ENCODE measurements around the gene ZNF652. TPM values are rescaled to one million over a fixed set of nuclear protein-coding genes. Genes with fewer than 3 reads are reported as not detected.
"Not testable (repeated sequence)": the region's sequence is repeated elsewhere in the genome, so short reads cannot be mapped to it uniquely, and the experiment has no call there.

Gene ZNF652
- total RNA-seq, 2 donors from 2014 or later, result 53.5 to 56.9 TPM

GRCh38 chr17:49379926-49380325 lies 17.9 kb upstream of the ZNF652 start:
- no peaks in the 10 kb centered on the region for H3K9me3 ChIP-seq (ENCODE audit: control insufficient read depth, low read length, poor library complexity, severe bottlenecking)
- Mint-ChIP-seq H3K36me3 (ENCODE audit: low read depth) (peaks cover 6% of the 10 kb centered on the region), H3K27ac (no peak overlapping the region), H3K4me1 (peaks cover 17% of the 10 kb centered on the region), H3K4me3 (no peak overlapping the region), H3K27me3 (no peaks in the 10 kb centered on the region)
- no peak for DNase-seq
- no peak for ATAC-seq

GRCh38 chr17:49378311-49378710 lies 16.3 kb upstream of the ZNF652 start:
- ATAC-seq (no peak), DNase-seq (no peak)
- Mint-ChIP-seq H3K4me3 (no peak overlapping the region), H3K36me3 (ENCODE audit: low read depth) (peaks cover 6% of the 10 kb centered on the region), H3K27me3 (no peaks in the 10 kb centered on the region), H3K4me1 (peaks cover 15% of the 10 kb centered on the region), H3K27ac (no peak overlapping the region)
- no peaks in the 10 kb centered on the region for H3K9me3 ChIP-seq (ENCODE audit: control insufficient read depth, low read length, poor library complexity, severe bottlenecking)

- Mint-ChIP-seq H3K4me1 (peaks cover 9% of the 10 kb centered on the region), H3K27ac (no peak overlapping the region), H3K27me3 (no peaks in the 10 kb centered on the region), H3K36me3 (ENCODE audit: low read depth) (peaks cover 6% of the 10 kb centered on the region), H3K4me3 (no peak overlapping the region)
- H3K9me3 ChIP-seq (ENCODE audit: control insufficient read depth, low read length, poor library complexity, severe bottlenecking), result no peaks in the 10 kb centered on the region
- DNase-seq, result no peak
- no peak for ATAC-seq
These were observed 13.5 kb upstream of the ZNF652 start for GRCh38 chr17:49375544-49375943.

- H3K9me3 ChIP-seq (ENCODE audit: control insufficient read depth, low read length, poor library complexity, severe bottlenecking), result no peaks in the 10 kb centered on the region
- Mint-ChIP-seq H3K27ac (no peak overlapping the region), H3K27me3 (no peaks in the 10 kb centered on the region), H3K4me1 (peaks cover 12% of the 10 kb centered on the region), H3K36me3 (ENCODE audit: low read depth) (no peaks in the 10 kb centered on the region), H3K4me3 (no peak overlapping the region)
- ATAC-seq, result no peak
- DNase-seq, result no peak
These were observed 11.1 kb upstream of the ZNF652 start for GRCh38 chr17:49373115-49373514.

- no peaks in the 10 kb centered on the region for H3K9me3 ChIP-seq (ENCODE audit: control insufficient read depth, low read length, poor library complexity, severe bottlenecking)
- ATAC-seq, result no peak
- no peaks in the 10 kb centered on the region for H3K36me3 Mint-ChIP-seq (ENCODE audit: low read depth)
- H3K27ac Mint-ChIP-seq, result no peak overlapping the region
- no peak for DNase-seq
- H3K4me1 Mint-ChIP-seq, result peaks cover 13% of the 10 kb centered on the region
- H3K27me3 Mint-ChIP-seq, result no peaks in the 10 kb centered on the region
- H3K4me3 Mint-ChIP-seq, result no peak overlapping the region
These were observed 10.4 kb upstream of the ZNF652 start for GRCh38 chr17:49372425-49372824.

GRCh38 chr17:49370971-49371834 lies 9.2 kb upstream of the ZNF652 start:
- peaks cover 9% of the 10 kb centered on the region for H3K4me1 Mint-ChIP-seq
- H3K27ac Mint-ChIP-seq, result no peak overlapping the region
- H3K27me3 Mint-ChIP-seq, result no peaks in the 10 kb centered on the region
- ATAC-seq (no peak), DNase-seq (no peak)
- H3K9me3 ChIP-seq (ENCODE audit: control insufficient read depth, low read length, poor library complexity, severe bottlenecking), result no peaks in the 10 kb centered on the region
- no peaks in the 10 kb centered on the region for H3K36me3 Mint-ChIP-seq (ENCODE audit: low read depth)
- no peak overlapping the region for H3K4me3 Mint-ChIP-seq

GRCh38 chr17:49369760-49370159 lies 7.7 kb upstream of the ZNF652 start:
- Mint-ChIP-seq H3K4me1 (peaks cover 15% of the 10 kb centered on the region), H3K36me3 (ENCODE audit: low read depth) (no peaks in the 10 kb centered on the region), H3K4me3 (no peak overlapping the region), H3K27me3 (no peaks in the 10 kb centered on the region), H3K27ac (no peak overlapping the region)
- H3K9me3 ChIP-seq (ENCODE audit: control insufficient read depth, low read length, poor library complexity, severe bottlenecking), result no peaks in the 10 kb centered on the region
- ATAC-seq (no peak), DNase-seq (no peak)

GRCh38 chr17:49369089-49369488 lies 7.0 kb upstream of the ZNF652 start:
- no peak for ATAC-seq
- Mint-ChIP-seq H3K4me1 (peaks cover 15% of the 10 kb centered on the region), H3K27me3 (no peaks in the 10 kb centered on the region), H3K4me3 (no peak overlapping the region), H3K36me3 (ENCODE audit: low read depth) (no peaks in the 10 kb centered on the region), H3K27ac (no peak overlapping the region)
- DNase-seq, result no peak
- H3K9me3 ChIP-seq (ENCODE audit: control insufficient read depth, low read length, poor library complexity, severe bottlenecking), result no peaks in the 10 kb centered on the region

- H3K27me3 Mint-ChIP-seq, result no peaks in the 10 kb centered on the region
- H3K27ac Mint-ChIP-seq, result peak overlapping the region; percentile 88
- H3K36me3 Mint-ChIP-seq (ENCODE audit: low read depth), result peaks cover 4% of the 10 kb centered on the region
- H3K4me1 Mint-ChIP-seq, result peaks cover 24% of the 10 kb centered on the region
- H3K9me3 ChIP-seq (ENCODE audit: control insufficient read depth, low read length, poor library complexity, severe bottlenecking), result no peaks in the 10 kb centered on the region
- H3K4me3 Mint-ChIP-seq, result peak overlapping the region; percentile 81
- DNase-seq, result no peak
- no peak for ATAC-seq
These were observed 3.6 kb upstream of the ZNF652 start for GRCh38 chr17:49365667-49366066.

GRCh38 chr17:49365126-49365525 lies 3.1 kb upstream of the ZNF652 start:
- Mint-ChIP-seq H3K4me1 (peaks cover 30% of the 10 kb centered on the region), H3K27ac (peak overlapping the region; percentile 88)
- not testable (repeated sequence) for H3K36me3 Mint-ChIP-seq (ENCODE audit: low read depth); H3K27me3 Mint-ChIP-seq; H3K4me3 Mint-ChIP-seq; ATAC-seq; H3K9me3 ChIP-seq (ENCODE audit: control insufficient read depth, low read length, poor library complexity, severe bottlenecking); DNase-seq

- peaks cover 37% of the 10 kb centered on the region for H3K4me1 Mint-ChIP-seq
- H3K27me3 Mint-ChIP-seq, result no peaks in the 10 kb centered on the region
- no peak overlapping the region for H3K27ac Mint-ChIP-seq
- peaks cover 4% of the 10 kb centered on the region for H3K36me3 Mint-ChIP-seq (ENCODE audit: low read depth)
- DNase-seq, result no peak
- H3K9me3 ChIP-seq (ENCODE audit: control insufficient read depth, low read length, poor library complexity, severe bottlenecking), result no peaks in the 10 kb centered on the region
- H3K4me3 Mint-ChIP-seq, result no peak overlapping the region
- ATAC-seq, result no peak
These were observed 2.1 kb upstream of the ZNF652 start for GRCh38 chr17:49364119-49364518.

GRCh38 chr17:49363251-49363650 lies 1.2 kb upstream of the ZNF652 start:
- H3K9me3 ChIP-seq (ENCODE audit: control insufficient read depth, low read length, poor library complexity, severe bottlenecking), result no peaks in the 10 kb centered on the region
- Mint-ChIP-seq H3K27ac (peak overlapping the region; percentile 95), H3K4me1 (peaks cover 41% of the 10 kb centered on the region), H3K36me3 (ENCODE audit: low read depth) (peaks cover 4% of the 10 kb centered on the region), H3K27me3 (no peaks in the 10 kb centered on the region), H3K4me3 (no peak overlapping the region)
- no peak for DNase-seq
- no peak for ATAC-seq

GRCh38 chr17:49362723-49363117 lies 670 bp upstream of the ZNF652 start:
- DNase-seq (no peak), ATAC-seq (no peak)
- peak overlapping the region; percentile 95 for H3K27ac Mint-ChIP-seq
- H3K9me3 ChIP-seq (ENCODE audit: control insufficient read depth, low read length, poor library complexity, severe bottlenecking), result no peaks in the 10 kb centered on the region
- H3K4me1 Mint-ChIP-seq, result peaks cover 46% of the 10 kb centered on the region
- peak overlapping the region; percentile 97 for H3K4me3 Mint-ChIP-seq
- H3K27me3 Mint-ChIP-seq, result no peaks in the 10 kb centered on the region
- peaks cover 4% of the 10 kb centered on the region for H3K36me3 Mint-ChIP-seq (ENCODE audit: low read depth)

Data from T-helper 17 cell (primary cell).